GM12801 (cell line): ENCODE measurements around the gene USP9X.

Experiments used
- TF ChIP-seq, protein P1 (sequence below): IDR thresholded peaks from one replicate; pipeline ENCODE4 v1.5.1; 2011; ENCODE audit warnings: control low read depth; ENCODE audit not compliant: insufficient read length; ENCODE audit errors: extremely low read depth

Gene USP9X

DNA sequence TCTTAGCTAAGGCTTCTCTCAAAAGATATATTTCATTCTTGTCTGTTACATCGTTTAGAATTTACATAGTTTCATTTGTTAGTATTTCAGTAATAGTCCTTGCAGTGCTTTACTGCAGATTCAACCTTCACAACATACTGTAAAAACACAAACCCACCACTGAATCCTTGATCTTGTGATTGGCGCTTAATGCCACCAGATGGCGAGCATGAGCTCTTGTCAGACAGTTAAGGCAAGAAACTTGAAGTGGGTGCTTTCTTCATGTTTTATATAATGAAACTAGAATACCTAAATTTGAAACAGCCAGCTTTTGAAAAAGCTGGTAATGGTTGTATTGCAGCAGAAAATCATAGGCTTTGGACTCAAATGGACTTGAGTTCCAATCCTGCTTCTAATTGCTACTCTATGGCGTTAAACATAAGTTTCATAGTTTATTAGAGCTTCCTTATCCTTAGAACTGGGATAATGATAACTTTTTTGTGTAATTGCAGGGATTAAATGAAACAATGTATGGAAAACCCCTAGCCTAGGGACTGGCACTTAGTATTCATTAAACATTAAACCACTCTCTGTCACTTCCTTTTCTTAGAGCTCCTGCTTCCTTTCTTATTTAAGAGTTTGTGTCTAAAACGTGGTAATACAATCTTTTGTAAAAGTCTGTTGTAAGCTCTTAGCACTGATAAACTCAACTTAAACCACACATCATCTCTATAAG is 95.1 kb downstream of the USP9X start:
- TF ChIP-seq, protein P1, sequence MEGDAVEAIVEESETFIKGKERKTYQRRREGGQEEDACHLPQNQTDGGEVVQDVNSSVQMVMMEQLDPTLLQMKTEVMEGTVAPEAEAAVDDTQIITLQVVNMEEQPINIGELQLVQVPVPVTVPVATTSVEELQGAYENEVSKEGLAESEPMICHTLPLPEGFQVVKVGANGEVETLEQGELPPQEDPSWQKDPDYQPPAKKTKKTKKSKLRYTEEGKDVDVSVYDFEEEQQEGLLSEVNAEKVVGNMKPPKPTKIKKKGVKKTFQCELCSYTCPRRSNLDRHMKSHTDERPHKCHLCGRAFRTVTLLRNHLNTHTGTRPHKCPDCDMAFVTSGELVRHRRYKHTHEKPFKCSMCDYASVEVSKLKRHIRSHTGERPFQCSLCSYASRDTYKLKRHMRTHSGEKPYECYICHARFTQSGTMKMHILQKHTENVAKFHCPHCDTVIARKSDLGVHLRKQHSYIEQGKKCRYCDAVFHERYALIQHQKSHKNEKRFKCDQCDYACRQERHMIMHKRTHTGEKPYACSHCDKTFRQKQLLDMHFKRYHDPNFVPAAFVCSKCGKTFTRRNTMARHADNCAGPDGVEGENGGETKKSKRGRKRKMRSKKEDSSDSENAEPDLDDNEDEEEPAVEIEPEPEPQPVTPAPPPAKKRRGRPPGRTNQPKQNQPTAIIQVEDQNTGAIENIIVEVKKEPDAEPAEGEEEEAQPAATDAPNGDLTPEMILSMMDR = no peak

DNA sequence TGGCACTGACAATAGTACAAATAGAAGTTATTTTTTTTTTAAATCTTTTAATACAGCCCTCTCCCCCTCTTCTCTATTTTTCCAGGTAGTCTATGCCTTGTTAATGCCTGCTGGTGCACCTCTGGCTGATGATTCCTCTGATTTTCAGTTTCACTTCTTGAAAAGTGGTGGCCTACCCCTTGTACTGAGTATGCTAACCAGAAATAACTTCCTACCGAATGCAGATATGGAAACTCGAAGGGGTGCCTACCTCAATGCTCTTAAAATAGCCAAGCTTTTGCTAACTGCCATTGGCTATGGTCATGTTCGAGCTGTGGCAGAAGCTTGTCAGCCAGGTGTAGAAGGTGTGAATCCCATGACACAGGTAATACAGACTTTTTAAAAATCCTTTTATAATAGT is 99.1 kb downstream of the USP9X start:
- TF ChIP-seq, protein P1 = no peak

DNA sequence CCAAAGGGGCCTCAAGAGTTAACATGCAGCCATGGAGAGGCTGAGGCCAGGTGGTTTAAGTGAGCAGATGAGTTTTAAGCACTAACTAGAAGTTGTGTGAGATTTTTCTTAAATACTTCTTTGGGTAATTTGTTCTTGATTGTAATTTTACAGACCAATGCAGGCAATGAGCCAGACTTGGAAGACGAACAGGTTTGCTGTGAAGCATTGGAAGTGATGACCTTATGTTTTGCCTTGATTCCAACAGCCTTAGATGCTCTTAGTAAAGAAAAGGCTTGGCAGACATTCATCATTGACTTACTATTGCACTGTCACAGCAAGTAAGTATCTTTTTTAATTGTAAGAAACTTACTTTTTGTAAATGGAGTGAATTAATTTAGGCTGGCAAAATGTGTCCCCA is 103.9 kb downstream of the USP9X start:
- TF ChIP-seq, protein P1 = no peak

DNA sequence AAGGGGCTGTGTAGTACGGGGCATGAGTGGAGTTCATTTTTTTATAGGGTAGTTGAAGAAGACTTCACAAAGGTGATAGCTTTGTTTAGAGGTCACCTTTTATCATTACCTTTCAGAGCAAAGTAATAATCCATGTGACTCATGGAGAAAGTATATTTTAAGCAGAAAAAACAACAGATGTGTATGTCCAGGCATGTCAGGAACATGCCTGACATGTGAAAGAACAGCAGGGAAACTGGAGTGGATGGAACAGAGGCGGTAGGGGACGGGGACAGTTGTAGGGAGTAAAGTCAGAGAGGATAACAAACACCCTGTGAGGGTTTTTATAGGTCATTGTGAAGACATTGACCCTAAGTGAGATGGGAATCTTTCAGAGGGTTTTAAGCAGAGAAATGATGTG is 107.6 kb downstream of the USP9X start:
- TF ChIP-seq, protein P1 = no peak

DNA sequence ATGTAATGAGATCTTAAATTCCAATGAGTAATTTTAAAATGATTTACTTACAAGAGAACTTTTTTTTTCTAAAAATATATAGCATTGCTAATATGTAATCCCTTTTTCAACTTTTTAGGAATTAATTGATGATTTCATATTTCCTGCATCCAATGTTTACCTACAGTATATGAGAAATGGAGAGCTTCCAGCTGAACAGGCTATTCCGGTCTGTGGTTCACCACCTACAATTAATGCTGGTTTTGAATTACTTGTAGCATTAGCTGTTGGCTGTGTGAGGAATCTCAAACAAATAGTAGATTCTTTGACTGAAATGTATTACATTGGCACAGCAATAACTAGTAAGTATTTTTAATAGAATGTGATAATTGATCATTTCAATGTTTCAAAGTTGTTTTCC is 113.2 kb downstream of the USP9X start:
- TF ChIP-seq, protein P1 = no peak

DNA sequence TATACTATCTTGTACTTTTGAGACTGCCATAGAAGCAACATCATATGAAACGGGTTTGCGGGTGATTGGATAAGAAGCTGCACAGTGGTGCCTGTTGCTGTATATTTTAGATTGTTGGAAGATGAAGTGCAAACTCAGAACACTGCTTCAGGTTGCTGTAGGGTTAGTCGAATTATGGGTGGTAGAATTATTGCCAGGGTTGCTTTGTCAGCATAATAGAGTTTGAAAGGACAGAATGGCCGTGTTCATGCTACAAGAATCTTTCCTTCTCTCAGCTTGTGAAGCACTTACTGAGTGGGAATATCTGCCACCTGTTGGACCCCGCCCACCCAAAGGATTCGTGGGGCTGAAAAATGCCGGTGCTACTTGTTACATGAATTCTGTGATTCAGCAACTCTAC is 115.5 kb downstream of the USP9X start:
- TF ChIP-seq, protein P1 = no peak

DNA sequence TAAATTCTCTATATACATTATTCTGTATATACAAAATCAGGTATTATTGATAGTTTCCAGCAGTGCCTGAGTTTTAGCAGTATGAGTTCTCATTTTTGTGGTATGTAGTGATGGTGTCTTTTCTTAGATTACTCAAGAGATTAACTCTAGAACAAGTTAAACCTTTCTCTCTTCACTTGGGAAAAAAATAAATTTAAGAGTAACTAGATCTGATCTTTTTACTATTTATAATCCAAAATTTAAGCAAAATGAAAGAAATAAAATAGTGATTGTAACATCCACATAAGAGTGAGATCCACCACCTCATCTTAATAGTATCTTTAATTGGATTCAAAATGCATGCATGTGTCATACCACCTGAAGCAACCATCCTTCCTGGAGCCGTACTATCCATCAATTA is 124.6 kb downstream of the USP9X start:
- TF ChIP-seq, protein P1 = no peak
